ENCODE measurements around the gene SLC16A6.
"Not testable (repeated sequence)": the region's sequence is repeated elsewhere in the genome, so short reads cannot be mapped to it uniquely, and the experiment has no call there.

DNA sequence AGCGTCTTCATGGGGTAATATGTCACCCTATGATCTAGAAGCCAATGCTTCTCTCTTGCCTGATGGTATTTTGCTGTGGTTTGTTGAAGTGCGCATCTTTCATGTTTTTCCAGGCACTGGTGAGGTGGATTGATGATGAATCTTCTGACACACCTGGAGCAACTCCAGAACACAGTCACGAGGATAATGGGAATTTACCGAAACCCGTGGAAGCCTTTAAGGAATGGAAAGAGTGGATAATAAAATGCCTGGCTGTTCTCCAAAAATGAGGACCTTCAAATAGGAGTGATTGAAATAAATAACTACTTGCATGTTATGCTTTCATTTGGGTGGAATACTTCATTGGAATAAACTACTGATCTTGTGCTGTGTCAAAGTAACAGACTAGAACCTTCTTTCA lies 34.2 kb downstream of the SLC16A6 start:
- TF ChIP-seq, protein P1, sequence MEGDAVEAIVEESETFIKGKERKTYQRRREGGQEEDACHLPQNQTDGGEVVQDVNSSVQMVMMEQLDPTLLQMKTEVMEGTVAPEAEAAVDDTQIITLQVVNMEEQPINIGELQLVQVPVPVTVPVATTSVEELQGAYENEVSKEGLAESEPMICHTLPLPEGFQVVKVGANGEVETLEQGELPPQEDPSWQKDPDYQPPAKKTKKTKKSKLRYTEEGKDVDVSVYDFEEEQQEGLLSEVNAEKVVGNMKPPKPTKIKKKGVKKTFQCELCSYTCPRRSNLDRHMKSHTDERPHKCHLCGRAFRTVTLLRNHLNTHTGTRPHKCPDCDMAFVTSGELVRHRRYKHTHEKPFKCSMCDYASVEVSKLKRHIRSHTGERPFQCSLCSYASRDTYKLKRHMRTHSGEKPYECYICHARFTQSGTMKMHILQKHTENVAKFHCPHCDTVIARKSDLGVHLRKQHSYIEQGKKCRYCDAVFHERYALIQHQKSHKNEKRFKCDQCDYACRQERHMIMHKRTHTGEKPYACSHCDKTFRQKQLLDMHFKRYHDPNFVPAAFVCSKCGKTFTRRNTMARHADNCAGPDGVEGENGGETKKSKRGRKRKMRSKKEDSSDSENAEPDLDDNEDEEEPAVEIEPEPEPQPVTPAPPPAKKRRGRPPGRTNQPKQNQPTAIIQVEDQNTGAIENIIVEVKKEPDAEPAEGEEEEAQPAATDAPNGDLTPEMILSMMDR (IDR thresholded peaks at IDR 0.05) = not testable (repeated sequence)
- TF ChIP-seq POLR2A (IDR thresholded peaks at IDR 0.05) = not testable (repeated sequence)
